CD4-positive, alpha-beta T cell treated with Interleukin-4 for 4 hours (primary cell): ENCODE results near the gene SYNJ1.
"Not testable (repeated sequence)": the region's sequence is repeated elsewhere in the genome, so short reads cannot be mapped to it uniquely, and the experiment has no call there.

Experiments used
- DNase-seq: peaks from one replicate; pipeline ENCODE4 v3.0.0-alpha.2; 2020

Gene SYNJ1, protein sequence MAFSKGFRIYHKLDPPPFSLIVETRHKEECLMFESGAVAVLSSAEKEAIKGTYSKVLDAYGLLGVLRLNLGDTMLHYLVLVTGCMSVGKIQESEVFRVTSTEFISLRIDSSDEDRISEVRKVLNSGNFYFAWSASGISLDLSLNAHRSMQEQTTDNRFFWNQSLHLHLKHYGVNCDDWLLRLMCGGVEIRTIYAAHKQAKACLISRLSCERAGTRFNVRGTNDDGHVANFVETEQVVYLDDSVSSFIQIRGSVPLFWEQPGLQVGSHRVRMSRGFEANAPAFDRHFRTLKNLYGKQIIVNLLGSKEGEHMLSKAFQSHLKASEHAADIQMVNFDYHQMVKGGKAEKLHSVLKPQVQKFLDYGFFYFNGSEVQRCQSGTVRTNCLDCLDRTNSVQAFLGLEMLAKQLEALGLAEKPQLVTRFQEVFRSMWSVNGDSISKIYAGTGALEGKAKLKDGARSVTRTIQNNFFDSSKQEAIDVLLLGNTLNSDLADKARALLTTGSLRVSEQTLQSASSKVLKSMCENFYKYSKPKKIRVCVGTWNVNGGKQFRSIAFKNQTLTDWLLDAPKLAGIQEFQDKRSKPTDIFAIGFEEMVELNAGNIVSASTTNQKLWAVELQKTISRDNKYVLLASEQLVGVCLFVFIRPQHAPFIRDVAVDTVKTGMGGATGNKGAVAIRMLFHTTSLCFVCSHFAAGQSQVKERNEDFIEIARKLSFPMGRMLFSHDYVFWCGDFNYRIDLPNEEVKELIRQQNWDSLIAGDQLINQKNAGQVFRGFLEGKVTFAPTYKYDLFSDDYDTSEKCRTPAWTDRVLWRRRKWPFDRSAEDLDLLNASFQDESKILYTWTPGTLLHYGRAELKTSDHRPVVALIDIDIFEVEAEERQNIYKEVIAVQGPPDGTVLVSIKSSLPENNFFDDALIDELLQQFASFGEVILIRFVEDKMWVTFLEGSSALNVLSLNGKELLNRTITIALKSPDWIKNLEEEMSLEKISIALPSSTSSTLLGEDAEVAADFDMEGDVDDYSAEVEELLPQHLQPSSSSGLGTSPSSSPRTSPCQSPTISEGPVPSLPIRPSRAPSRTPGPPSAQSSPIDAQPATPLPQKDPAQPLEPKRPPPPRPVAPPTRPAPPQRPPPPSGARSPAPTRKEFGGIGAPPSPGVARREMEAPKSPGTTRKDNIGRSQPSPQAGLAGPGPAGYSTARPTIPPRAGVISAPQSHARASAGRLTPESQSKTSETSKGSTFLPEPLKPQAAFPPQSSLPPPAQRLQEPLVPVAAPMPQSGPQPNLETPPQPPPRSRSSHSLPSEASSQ (N-terminal part only)

DNA sequence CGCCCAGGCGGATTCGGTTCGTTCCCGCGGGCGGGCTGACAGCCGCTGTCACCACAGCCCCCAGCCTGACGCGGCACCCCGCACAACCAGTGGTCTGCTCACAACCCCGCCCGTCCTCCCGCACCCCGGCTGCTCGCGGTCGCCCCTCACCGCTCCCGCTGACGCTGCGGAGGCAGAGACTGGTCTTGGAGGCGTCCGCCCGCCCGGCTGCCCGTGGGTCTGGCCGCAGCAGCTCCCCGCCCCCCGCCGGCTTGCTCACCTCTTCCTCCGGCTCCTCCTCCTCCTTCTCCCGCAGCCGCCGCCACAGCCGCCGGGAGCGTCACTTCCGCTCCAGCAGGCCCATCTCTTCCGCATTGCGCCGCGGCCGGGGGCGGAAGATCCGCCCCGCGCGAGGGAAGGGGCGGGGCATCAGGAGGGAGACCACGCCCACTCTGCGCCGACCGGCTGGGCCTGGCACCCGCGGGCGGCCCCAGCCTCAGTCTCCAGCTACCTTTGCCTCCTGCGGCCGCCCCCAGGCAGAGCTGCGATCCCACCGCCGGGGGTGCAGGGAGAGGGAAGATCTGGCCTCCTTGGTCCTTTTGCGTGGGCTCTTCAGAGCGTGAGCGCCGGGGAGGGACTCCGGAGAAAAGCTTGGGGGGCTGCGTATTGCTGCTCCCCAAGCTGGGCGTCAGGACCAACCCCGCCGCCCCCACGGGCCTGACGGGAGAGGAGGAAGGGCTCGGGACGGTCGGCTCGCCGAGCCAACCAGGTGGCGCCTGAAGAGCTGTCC lies at the start of gene SYNJ1:
SYNJ1 (minus strand) TSS at position 327 of the 769 bp plus-strand sequence. CDS start 1,118 bp downstream, outside the sequence.
- DNase-seq, result peak; percentile 92

DNA sequence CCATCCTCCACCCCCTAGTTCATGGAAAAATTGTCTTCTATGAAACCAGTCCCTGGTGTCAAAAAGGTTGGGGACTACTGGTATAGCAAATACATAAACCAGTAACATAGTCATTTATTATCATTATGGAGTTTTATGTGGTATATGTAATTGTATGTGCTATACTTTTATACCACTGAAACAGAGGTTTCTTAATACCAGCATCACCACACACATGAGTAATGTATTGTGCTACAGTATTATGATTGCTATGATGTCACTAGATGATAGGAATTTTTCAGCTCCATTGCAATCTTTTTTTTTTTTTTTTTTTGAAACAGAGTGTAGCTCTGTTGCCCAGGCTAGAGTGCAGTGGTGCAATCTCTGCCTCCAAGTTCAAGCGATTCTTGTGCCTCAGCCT lies 49.5 kb upstream of the SYNJ1 start:
- no peak for DNase-seq

- DNase-seq, result no peak
Measured at GRCh38 chr21:32776743-32777142, 48.9 kb upstream of the SYNJ1 start.

GRCh38 chr21:32773048-32773344 lies 45.2 kb upstream of the SYNJ1 start:
- DNase-seq, result not testable (repeated sequence)

GRCh38 chr21:32772281-32773047 lies 44.7 kb upstream of the SYNJ1 start:
- peak; percentile 55 for DNase-seq

DNA sequence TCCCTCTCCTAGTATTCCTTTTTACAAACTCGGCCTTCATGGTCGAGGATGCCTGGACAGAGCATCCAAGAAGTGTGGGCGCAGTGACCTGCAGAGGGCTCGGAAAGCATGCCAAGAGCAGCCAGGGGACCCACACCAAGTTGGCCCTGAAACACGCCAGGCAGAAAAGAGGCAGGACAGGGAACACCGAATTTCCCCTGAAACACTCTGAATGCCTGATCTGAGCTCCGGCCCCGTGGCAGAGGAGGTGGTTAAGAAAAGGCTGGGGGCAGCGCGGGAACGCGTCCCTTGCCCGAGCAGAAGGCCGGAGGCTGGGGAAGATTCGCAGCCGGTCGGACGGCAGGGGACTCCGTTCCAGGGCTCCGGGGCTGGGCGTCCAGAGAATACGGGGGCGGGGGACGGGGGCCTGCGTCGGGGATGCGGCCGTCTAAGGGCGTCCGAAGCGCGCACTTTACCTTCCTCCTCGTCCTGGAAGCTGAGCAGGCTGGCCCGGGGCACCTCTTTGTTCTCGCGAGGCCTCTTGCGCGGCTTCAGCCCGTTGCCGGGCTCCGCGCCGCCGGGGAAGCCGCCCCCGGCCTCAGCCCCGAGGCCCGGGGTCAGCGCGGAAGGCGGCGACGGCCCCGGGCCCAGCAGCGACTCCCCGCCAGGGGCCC lies 43.2 kb upstream of the SYNJ1 start:
- DNase-seq, result peak; percentile 23

DNA sequence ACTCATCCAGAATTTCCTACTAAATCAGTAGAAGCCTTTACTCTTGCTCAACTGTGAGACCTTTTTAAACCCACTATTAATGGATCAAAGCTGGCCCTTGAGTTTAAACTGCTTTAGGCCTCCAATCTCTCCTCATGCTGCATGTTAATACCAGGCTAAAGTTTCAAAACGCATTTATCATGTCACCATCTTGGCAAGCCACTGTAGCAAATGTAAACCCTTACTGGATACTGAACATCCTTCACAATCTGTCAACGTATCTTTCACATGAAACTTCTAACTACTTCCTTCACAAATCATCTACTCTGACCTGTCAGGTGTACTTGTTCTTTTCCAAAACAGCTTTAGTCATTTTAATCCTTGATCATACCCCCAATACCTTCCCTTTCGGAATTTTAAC lies 40.7 kb upstream of the SYNJ1 start:
- DNase-seq, result no peak

DNA sequence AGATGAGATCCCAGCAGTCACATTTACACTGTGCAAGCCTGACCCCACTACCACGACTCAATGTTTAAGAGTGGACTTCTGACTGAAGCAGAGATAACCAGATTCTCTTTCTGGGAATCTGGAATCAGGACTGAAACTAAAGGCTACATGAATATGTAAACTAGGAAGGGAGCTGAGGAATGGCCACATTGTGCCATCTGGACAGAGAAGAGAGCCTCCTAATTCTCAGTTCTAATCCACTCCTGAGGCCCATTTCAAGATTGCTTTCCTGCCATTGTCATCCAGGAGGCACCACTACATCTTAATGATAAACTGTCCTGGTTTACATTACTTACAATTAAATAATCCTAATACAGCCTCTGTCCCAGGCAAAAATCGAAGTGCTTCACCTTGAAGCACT lies 37.2 kb upstream of the SYNJ1 start:
- DNase-seq, result no peak

DNA sequence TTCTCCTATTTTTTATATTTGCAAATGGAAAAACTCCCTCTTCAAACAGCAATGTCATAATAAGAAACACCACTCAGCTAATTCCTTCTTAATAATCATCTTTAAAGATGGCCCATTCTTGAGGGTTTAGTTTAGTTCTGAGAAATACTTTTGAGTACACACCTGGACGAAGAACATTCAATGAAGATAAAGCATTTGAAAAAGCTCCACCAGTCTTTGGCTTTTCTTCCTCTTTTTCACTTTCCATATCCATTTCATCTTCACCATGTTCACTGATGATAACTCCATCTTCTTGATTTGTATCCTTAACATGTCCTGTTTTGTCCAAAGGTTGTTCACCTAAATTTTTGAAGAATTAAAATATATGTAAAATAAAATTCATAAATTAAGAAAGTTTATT lies 36.4 kb upstream of the SYNJ1 start:
- DNase-seq, result no peak

DNA sequence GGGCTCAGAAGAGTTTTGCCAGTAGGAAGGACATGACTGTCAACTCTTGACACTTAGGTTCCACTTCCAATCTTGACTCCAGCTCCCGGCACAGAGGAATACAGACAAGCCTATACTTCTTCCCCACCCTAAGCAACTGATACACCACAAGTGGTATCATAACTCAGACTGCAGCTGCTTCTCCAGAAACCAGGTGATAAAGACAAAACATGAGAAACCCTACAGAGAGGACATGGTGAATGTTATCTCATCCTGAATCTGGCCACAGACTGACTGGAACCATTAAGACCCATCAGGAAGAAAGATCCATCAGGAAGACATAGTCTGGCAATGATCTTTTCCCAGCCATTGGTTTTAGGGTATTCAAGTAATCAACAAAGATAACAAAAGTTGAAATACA lies 30.0 kb upstream of the SYNJ1 start:
- DNase-seq, result no peak

DNA sequence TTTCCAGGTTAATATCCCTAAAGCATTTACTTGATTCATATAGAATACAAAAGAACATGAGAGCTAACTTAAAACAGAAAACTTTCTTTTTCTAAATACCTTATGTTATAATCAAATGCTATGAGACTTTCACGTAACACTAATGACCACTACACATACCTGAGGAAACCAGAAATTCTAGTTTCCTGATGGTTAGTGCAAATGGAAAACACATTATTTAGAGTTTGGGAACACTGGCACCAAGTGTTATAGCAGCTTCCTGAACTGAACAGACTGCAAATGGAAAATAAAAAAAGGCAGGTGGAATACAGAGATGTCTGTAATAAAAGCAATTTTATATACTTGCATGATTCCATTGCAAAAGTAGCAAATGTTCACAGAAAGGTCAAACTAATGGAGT lies 28.3 kb upstream of the SYNJ1 start:
- DNase-seq, result no peak

DNA sequence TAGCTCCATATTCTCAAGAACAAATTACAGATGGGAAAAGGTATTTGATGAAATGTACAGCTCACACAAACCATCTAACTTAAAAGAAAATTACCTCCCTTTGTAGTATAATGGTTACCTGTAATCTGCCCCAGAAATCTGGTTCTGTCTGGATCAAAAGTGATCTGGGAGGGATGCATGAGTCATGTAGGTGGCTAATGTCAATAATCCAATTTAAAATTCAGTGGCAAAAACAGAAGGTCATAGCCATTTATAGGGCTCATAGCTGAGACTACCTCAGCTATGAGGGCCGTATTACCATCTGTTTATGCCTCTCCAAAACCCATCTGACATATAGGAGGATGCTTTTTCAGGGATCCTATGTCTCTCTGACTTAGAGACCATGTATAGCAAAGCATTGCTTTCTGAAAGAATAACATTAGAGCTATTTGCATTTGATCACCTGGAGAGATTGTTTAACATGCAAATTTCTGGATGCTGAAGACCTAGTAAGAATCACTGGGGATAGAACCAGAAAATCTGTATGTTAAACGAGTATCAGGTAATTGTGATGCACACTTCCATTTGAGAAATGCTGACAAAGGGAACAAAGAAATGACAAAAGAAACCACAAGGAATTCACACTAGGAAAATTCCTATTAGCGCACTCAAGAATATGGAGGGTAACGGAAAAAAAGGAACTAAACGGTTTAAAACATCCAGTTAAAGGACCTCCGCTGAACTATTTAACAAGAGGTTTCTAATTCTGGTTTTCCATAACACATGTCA lies 26.2 kb upstream of the SYNJ1 start:
- no peak for DNase-seq

DNA sequence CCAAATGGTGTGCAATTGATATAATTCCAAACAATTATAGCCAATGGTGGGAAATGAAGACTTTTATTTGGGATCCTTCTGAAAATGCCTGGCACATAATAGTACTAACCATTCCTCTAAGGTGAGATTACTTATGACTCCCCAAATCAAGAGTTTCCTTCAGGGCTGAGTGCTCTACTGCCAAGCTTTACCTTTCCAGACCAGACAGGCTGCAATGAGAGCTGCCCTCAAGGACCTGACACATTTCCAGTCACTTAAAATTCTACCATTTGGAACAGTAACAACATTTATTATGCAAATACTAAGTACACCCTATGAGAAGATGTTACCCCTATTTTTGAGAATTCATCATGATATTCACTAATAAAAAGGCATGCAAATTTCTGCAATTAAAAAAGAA lies 22.6 kb upstream of the SYNJ1 start:
- DNase-seq, result no peak

GRCh38 chr21:32749662-32750061 lies 21.8 kb upstream of the SYNJ1 start:
- DNase-seq, result no peak

DNA sequence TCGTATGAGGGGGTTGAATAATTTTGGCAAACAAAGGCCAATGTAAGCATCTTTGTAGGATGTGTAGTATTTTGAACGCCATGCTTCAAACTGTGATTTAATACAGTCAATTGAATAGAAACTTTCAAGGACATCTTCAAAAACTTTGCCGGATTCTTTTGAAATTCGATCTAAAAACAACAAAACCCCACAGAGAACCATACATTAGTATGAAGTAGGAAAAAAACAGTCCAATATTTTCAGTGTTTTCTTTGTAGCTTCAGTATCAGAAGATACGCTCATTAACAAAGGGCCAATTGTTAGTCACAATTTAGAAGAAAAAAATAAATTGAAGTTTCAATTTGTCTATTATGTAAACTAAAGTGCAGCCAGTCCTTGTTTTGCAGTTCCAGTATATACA lies 20.7 kb upstream of the SYNJ1 start:
- DNase-seq, result no peak

DNA sequence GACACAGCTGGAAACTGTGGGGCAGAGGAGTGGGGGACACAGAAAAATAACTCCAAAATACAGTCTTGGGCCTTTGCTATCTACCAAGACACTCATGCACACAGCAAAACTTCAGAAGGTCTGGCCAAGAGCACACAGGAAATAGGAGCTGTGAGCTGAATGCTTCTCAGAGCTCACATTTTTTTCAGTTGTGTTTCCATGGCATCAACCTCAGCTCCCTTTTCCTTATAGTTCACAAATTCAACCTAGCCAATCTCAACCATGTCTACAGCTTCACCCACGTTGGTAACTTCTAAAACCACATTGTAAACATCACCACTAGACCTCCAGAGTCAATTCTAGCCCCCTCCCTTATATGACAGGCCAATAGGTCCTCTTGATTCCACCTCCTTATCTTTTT lies 19.6 kb upstream of the SYNJ1 start:
- no peak for DNase-seq

DNA sequence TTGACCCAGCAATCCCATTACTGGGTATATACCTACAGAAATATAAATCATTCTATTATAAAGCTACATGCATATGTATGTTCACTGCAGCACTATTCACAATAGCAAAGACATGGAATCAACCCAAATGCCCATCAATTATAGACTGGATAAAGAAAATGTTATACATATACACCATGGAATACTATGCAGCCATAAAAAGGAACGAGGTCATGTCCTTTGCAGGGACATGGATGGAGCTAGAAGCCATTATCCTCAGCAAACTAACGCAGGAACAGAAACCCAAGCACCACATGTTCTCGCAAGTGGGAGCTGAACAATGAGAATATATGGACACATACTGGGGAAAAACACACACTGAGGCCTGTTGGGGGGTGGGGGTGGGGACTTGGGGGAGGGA lies 18.9 kb upstream of the SYNJ1 start:
- not testable (repeated sequence) for DNase-seq

DNA sequence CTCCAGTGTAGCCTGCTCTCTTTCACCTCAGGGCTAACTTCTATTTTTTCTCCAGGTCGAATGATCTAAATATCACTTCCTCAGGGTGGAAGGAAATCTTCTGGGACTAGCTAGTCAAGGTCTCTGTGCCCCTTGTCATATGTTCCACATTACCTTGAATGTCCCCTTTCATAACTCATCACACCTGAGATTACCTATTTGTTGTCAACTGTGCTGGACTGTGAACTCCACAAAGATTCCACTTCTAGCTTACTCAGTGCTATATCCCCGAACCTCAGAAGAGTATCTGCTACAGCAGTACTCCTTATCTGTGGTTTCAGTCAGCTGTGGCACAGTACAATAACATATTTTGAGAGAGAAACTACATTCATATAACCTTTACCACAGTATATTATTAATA lies 14.6 kb upstream of the SYNJ1 start:
- no peak for DNase-seq

- DNase-seq, result no peak
Measured at GRCh38 chr21:32741336-32741735, 13.5 kb upstream of the SYNJ1 start.

DNA sequence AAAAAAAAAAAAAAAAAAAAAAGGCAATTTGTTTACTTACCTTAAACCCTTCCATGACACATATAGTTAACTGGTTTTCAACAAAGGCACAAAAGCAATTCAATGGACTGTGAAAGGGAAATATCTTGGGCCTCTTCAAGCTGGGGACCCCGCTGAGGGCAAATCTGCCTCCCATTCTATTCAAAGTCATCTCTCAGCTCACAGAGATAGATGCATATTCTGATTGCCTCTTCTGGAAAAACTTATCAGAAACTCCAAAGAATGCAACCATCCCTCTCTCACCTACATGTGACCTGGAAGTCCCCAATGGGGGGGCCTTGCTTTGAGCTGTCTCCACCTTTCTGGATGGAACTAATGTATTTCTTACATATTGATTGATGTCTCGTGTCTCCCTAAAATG lies 12.1 kb upstream of the SYNJ1 start:
- DNase-seq, result no peak
